ENCODE measurements around the gene PPIL1.

The PPIL1 gene

DNA sequence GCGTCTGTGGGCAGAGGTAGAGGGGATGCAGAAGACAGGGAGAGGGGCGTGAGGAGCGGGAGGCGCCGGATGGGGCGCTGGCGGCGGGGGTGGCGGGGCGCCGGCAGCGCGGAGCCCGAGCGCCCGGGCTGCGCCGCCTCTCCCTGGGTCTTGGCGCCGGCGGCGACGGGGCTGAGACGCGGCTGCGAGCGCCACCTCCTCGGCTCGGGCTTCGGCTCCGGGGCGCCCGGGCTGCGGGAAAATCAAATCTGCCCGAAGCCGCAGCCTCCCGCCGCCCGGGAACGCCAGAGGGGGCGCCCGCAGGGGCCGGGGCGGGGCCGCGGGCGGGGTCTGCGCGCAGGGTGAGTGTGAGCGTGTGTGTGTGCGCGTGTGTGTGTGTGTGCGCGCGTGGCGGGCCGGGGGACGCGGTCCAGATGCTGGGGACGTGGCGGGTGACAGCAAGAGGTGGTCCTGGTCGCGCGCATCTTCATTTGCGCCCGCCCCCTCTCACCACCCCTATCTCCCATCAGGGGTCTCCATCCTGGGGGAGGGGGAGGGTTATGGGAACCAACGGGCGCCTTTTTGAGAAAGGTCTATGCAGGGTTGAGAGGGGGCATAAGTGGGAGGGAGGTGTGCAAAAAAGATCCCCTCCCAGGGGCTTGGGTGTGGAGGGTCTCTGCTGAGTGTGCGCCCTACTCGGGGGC is 34.7 kb downstream of the PPIL1 start:
- no peak overlapping the region for H3K9ac ChIP-seq (ENCODE audit: low read length)
- no peak overlapping the region for H2AFZ ChIP-seq (ENCODE audit: low read length)
- no peak overlapping the region for H3K27ac ChIP-seq (ENCODE audit: low read length)
- H4K20me1 ChIP-seq (ENCODE audit: insufficient read depth, low read length): no peaks in the 10 kb centered on the region
- TF ChIP-seq, protein P1, sequence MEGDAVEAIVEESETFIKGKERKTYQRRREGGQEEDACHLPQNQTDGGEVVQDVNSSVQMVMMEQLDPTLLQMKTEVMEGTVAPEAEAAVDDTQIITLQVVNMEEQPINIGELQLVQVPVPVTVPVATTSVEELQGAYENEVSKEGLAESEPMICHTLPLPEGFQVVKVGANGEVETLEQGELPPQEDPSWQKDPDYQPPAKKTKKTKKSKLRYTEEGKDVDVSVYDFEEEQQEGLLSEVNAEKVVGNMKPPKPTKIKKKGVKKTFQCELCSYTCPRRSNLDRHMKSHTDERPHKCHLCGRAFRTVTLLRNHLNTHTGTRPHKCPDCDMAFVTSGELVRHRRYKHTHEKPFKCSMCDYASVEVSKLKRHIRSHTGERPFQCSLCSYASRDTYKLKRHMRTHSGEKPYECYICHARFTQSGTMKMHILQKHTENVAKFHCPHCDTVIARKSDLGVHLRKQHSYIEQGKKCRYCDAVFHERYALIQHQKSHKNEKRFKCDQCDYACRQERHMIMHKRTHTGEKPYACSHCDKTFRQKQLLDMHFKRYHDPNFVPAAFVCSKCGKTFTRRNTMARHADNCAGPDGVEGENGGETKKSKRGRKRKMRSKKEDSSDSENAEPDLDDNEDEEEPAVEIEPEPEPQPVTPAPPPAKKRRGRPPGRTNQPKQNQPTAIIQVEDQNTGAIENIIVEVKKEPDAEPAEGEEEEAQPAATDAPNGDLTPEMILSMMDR (IDR thresholded peaks at IDR 0.05; ENCODE audit: low read length): 0 out of 2 replicates have a peak, but pooled peaks have one; percentile 10
- no peak for TF ChIP-seq EZH2 (optimal IDR thresholded peaks at IDR 0.05; ENCODE audit: low read depth, low read length)
- DNase-seq: peak; percentile 31
- H3F3A ChIP-seq (ENCODE audit: insufficient read depth, low read length): no peaks in the 10 kb centered on the region
- H3K36me3 ChIP-seq (replicated peaks; ENCODE audit: insufficient read depth, low read length): no peaks in the 10 kb centered on the region
- no peaks in the 10 kb centered on the region for H3K79me2 ChIP-seq (ENCODE audit: low read length)
- H3K9me2 ChIP-seq (replicated peaks; ENCODE audit: insufficient read depth, low read length): no peaks in the 10 kb centered on the region
- no peaks in the 10 kb centered on the region for H3K9me3 ChIP-seq (replicated peaks; ENCODE audit: insufficient read depth, low read length)
- H3K4me3 ChIP-seq (ENCODE audit: low read length): peak overlapping the region; percentile 25; the same call in 1 of the 2 replicates
- H3K4me1 ChIP-seq (ENCODE audit: low read length): no peaks in the 10 kb centered on the region
- peaks cover 8% of the 10 kb centered on the region; the same call in 1 of the 2 replicates for H3K27me3 ChIP-seq (replicated peaks; ENCODE audit: insufficient read depth, low read length)
- H3K4me2 ChIP-seq (ENCODE audit: low read depth, low read length): peak overlapping the region; percentile 55; the same call in 1 of the 2 replicates

DNA sequence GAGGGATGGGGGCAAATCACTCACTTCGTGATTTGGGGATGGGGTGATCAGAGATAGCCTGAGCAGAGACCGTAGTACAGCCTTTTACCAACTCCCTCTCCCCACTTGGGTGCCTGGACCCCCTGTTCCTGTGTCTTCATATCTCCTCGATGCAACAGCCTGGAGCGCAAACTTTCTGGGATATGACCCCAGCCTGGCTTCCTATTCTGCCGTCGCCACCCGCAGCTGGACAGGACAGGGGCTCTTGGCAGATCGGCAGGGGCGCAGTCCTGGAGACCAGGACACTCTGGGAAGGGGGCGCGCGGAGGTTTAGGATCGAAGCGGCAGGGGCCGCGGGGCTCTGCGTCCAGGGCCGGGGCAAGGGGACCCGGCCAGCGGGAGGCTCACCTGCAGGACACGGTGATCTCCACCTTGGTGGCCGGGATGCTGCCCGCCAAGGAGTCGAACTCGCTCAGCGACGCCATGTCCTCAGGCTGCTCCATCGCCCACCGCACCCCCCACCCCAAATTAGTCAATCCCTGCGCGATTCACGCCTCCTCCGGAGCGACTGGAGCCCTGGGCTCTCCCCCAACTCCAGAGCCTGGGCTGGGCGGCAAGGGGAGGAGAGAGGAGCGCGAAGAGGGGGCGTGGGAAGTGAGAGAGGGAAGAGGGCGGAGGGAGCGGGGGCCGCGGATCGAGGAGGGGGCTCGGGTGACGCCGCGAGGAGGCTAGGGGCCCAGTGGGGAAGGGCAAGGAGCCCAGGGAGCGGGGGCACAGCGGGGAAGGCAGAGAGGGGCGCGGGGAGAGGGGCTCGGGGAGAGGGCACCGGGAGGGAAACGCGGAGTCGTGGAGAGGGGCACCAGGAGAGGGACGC is 35.5 kb downstream of the PPIL1 start, which contains the start of gene CPNE5:
TSS of gene CPNE5 (minus strand) at position 549 of the 853 bp plus-strand sequence. CDS start at position 482, 67 bp downstream.
- peak within 1 kb of the TSS; percentile 55; the same call in 1 of the 2 replicates for H3K4me2 ChIP-seq (ENCODE audit: low read depth, low read length)
- no peaks in the 10 kb centered on the region for H3K9me2 ChIP-seq (replicated peaks; ENCODE audit: insufficient read depth, low read length)
- H3K27me3 ChIP-seq (replicated peaks; ENCODE audit: insufficient read depth, low read length): peaks cover 8% of the 10 kb centered on the region; the same call in 1 of the 2 replicates
- H3K79me2 ChIP-seq (ENCODE audit: low read length): no peaks in the 10 kb centered on the region
- no peaks in the 10 kb centered on the region for H3K4me1 ChIP-seq (ENCODE audit: low read length)
- H3K4me3 ChIP-seq (ENCODE audit: low read length): peak within 1 kb of the TSS; percentile 25; the same call in 1 of the 2 replicates
- no peaks in the 10 kb centered on the region for H3K9me3 ChIP-seq (replicated peaks; ENCODE audit: insufficient read depth, low read length)
- no peak within 1 kb of the TSS for H2AFZ ChIP-seq (ENCODE audit: low read length)
- H3F3A ChIP-seq (ENCODE audit: insufficient read depth, low read length): no peaks in the 10 kb centered on the region
- H4K20me1 ChIP-seq (ENCODE audit: insufficient read depth, low read length): no peaks in the 10 kb centered on the region
- DNase-seq: no peak
- no peak within 1 kb of the TSS for H3K27ac ChIP-seq (ENCODE audit: low read length)
- H3K36me3 ChIP-seq (replicated peaks; ENCODE audit: insufficient read depth, low read length): no peaks in the 10 kb centered on the region
- H3K9ac ChIP-seq (ENCODE audit: low read length): no peak within 1 kb of the TSS
- TF ChIP-seq EZH2 (optimal IDR thresholded peaks at IDR 0.05; ENCODE audit: low read depth, low read length) (no peak), EZH2phosphoT487 (IDR thresholded peaks at IDR 0.05; ENCODE audit: low read length) (no peak)
- TF ChIP-seq, protein P1 (IDR thresholded peaks at IDR 0.05; ENCODE audit: low read length): no peak

DNA sequence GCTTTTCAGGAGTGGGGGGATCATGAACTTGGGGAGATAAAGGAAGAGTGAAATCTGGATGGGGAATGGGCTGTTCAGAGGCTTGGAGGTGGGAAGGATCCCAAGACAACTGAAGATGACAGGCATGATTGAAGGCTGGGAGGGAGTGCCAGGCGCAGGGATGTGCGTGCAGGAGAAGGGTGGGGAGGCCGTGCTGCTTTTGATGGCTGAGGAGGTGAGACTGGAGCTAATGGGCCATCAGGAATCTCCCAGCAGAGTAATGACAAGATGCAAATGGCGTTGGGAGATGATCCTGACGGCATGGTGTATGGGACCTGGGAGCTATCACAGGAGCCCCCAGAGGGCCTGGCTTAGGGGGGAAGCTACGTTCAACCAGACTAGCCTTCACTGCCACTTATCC is 36.9 kb downstream of the PPIL1 start:
- no peak overlapping the region for H3K4me2 ChIP-seq (ENCODE audit: low read depth, low read length)
- peaks cover 8% of the 10 kb centered on the region; the same call in 1 of the 2 replicates for H3K27me3 ChIP-seq (replicated peaks; ENCODE audit: insufficient read depth, low read length)
- H3K4me1 ChIP-seq (ENCODE audit: low read length): no peaks in the 10 kb centered on the region
- H3K79me2 ChIP-seq (ENCODE audit: low read length): no peaks in the 10 kb centered on the region
- TF ChIP-seq EZH2phosphoT487 (IDR thresholded peaks at IDR 0.05; ENCODE audit: low read length) (no peak), EZH2 (optimal IDR thresholded peaks at IDR 0.05; ENCODE audit: low read depth, low read length) (no peak)
- TF ChIP-seq, protein P1 (IDR thresholded peaks at IDR 0.05; ENCODE audit: low read length): no peak
- no peak overlapping the region for H3K9ac ChIP-seq (ENCODE audit: low read length)
- no peaks in the 10 kb centered on the region for H3F3A ChIP-seq (ENCODE audit: insufficient read depth, low read length)
- no peaks in the 10 kb centered on the region for H3K9me2 ChIP-seq (replicated peaks; ENCODE audit: insufficient read depth, low read length)
- H3K4me3 ChIP-seq (ENCODE audit: low read length): no peak overlapping the region
- H3K36me3 ChIP-seq (replicated peaks; ENCODE audit: insufficient read depth, low read length): no peaks in the 10 kb centered on the region
- H4K20me1 ChIP-seq (ENCODE audit: insufficient read depth, low read length): no peaks in the 10 kb centered on the region
- no peak overlapping the region for H2AFZ ChIP-seq (ENCODE audit: low read length)
- no peak overlapping the region for H3K27ac ChIP-seq (ENCODE audit: low read length)
- no peak for DNase-seq
- H3K9me3 ChIP-seq (replicated peaks; ENCODE audit: insufficient read depth, low read length): no peaks in the 10 kb centered on the region

Measured in MM.1S (cell line).